ENCODE measurements around the gene ETV3L.

ETV3L gene

DNA sequence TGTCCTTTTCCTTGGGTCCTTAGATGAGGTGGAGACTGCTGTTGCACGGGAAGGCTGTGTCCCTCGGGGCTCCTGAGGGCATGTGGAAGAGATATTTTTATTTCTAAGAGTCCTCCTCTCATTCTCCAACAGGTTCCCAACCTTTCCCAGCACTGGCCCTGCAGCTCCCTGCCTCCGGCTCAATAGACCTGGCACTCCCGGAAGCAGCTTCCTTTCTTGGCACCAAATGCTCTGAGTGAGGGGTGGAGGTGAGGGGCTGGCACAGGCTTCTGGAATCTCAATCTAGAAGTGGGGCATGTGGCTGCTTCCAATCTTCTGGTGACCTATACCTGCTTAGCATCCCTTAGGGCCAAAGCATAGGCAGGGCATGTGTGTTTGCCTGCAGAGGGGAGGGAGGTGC, 4.5 kb downstream of the ETV3L start:
- Histone ChIP-seq H3K4me3 (IDR thresholded peaks at IDR 0.05; ENCODE audit: insufficient read depth, low read depth, low read length) (no peak overlapping the region), H4K20me1 (ENCODE audit: insufficient read depth) (no peaks in the 10 kb centered on the region), H3K9ac (no peak overlapping the region), H3K36me3 (ENCODE audit: insufficient read depth) (no peaks in the 10 kb centered on the region), H3K27me3 (ENCODE audit: insufficient read depth, low read depth) (no peaks in the 10 kb centered on the region), H3K4me2 (no peak overlapping the region), H3K79me2 (ENCODE audit: insufficient read depth, low read depth) (no peaks in the 10 kb centered on the region), H3K4me1 (ENCODE audit: low read depth, poor library complexity, severe bottlenecking) (peaks cover 5% of the 10 kb centered on the region), H3K27ac (no peak overlapping the region), H2AFZ (ENCODE audit: low read depth) (no peak overlapping the region)
- TF ChIP-seq, protein P1, sequence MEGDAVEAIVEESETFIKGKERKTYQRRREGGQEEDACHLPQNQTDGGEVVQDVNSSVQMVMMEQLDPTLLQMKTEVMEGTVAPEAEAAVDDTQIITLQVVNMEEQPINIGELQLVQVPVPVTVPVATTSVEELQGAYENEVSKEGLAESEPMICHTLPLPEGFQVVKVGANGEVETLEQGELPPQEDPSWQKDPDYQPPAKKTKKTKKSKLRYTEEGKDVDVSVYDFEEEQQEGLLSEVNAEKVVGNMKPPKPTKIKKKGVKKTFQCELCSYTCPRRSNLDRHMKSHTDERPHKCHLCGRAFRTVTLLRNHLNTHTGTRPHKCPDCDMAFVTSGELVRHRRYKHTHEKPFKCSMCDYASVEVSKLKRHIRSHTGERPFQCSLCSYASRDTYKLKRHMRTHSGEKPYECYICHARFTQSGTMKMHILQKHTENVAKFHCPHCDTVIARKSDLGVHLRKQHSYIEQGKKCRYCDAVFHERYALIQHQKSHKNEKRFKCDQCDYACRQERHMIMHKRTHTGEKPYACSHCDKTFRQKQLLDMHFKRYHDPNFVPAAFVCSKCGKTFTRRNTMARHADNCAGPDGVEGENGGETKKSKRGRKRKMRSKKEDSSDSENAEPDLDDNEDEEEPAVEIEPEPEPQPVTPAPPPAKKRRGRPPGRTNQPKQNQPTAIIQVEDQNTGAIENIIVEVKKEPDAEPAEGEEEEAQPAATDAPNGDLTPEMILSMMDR (conservative IDR thresholded peaks at IDR 0.05; ENCODE audit: low read depth, low read length), result no peak

DNA sequence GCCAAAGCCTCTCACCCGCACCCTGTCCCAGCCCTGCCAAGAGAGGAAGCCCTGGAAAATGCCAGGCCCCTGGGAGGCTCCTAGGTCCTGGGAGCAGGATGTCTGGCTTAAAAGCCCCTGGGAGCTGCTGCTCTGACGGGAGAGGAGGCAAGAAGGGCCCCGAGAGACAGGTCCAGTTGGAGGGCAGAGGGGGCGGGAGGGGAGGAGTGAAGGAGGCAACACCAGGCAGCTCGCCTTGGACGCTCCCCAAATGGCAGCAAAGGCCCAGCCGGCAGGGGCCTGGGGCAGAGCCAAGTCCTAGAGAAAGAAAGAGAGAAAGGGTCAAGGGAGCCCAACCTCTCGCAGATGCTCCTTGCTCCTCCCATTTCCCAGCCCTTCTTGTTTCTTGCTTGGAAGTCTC, 6.8 kb downstream of the ETV3L start:
- Histone ChIP-seq H3K27me3 (ENCODE audit: insufficient read depth, low read depth) (no peaks in the 10 kb centered on the region), H3K4me2 (no peak overlapping the region), H3K4me1 (ENCODE audit: low read depth, poor library complexity, severe bottlenecking) (peaks cover 5% of the 10 kb centered on the region), H3K9ac (no peak overlapping the region), H4K20me1 (ENCODE audit: insufficient read depth) (no peaks in the 10 kb centered on the region), H2AFZ (ENCODE audit: low read depth) (no peak overlapping the region), H3K79me2 (ENCODE audit: insufficient read depth, low read depth) (no peaks in the 10 kb centered on the region), H3K27ac (no peak overlapping the region), H3K36me3 (ENCODE audit: insufficient read depth) (no peaks in the 10 kb centered on the region), H3K4me3 (IDR thresholded peaks at IDR 0.05; ENCODE audit: insufficient read depth, low read depth, low read length) (no peak overlapping the region)
- TF ChIP-seq, protein P1 (conservative IDR thresholded peaks at IDR 0.05; ENCODE audit: low read depth, low read length), result no peak

DNA sequence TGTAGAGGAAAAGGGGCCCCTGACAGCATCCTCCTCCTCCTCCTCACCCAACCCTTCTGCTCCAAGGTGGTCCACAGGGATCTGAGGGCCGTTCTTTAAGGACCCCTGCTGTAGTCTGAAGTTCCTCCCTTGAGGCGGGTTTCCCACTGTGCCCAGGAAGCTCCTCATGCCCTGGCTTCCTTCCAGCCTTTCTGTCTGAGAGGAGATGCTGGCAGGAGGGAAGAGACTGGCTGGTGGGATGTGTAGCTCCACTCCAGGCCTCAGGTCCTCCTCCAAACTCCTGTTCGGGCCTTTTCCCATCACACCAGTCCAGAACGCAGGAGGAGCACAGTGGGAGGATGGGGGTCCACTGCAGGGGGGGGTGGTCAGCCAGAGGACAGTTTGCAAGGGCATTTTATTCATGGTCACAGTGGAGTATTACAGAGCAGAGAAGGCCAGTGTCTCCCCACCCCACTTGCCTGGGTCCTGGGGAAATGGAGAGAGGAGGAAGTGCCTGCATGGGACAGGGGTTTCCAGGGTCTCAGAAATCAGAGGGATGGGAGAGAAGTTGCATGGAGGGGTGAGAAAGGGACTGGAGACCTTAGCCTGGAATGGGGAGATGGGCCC, 7.8 kb downstream of the ETV3L start:
- no peak overlapping the region for H3K9ac ChIP-seq
- TF ChIP-seq, protein P1 (conservative IDR thresholded peaks at IDR 0.05; ENCODE audit: low read depth, low read length), result no peak
- H3K4me1 ChIP-seq (ENCODE audit: low read depth, poor library complexity, severe bottlenecking), result peaks cover 5% of the 10 kb centered on the region
- H2AFZ ChIP-seq (ENCODE audit: low read depth), result no peak overlapping the region
- no peak overlapping the region for H3K27ac ChIP-seq
- H3K79me2 ChIP-seq (ENCODE audit: insufficient read depth, low read depth), result no peaks in the 10 kb centered on the region
- no peak overlapping the region for H3K4me3 ChIP-seq (IDR thresholded peaks at IDR 0.05; ENCODE audit: insufficient read depth, low read depth, low read length)
- H3K36me3 ChIP-seq (ENCODE audit: insufficient read depth), result no peaks in the 10 kb centered on the region
- no peaks in the 10 kb centered on the region for H3K27me3 ChIP-seq (ENCODE audit: insufficient read depth, low read depth)
- no peak overlapping the region for H3K4me2 ChIP-seq
- H4K20me1 ChIP-seq (ENCODE audit: insufficient read depth), result no peaks in the 10 kb centered on the region

DNA sequence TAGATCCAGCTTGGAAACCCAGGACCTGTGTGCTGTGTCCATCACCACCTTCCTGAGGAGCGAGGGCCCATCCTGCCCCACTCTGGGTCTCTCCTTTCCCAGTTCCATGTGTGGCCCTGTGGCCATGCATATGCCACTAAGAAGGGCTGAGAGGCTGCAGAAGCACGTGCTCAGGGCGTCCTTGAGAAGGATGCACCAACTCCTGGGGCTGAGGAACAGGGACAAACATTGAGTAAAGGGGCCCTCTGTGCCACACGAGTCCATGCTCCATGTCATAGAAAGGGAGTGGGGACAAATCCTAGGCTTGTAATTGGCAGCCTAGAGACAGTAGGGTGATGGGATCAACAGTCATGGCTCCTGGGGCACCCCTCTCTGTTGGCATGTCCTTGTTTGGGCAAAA, 8.4 kb downstream of the ETV3L start:
- TF ChIP-seq, protein P1 (conservative IDR thresholded peaks at IDR 0.05; ENCODE audit: low read depth, low read length), result no peak
- no peak overlapping the region for H3K27ac ChIP-seq
- H3K79me2 ChIP-seq (ENCODE audit: insufficient read depth, low read depth), result no peaks in the 10 kb centered on the region

More for the DNA sequence above, 8.4 kb downstream of the ETV3L start:
- Histone ChIP-seq H2AFZ (ENCODE audit: low read depth) (no peak overlapping the region), H3K4me2 (no peak overlapping the region), H3K27me3 (ENCODE audit: insufficient read depth, low read depth) (no peaks in the 10 kb centered on the region), H4K20me1 (ENCODE audit: insufficient read depth) (no peaks in the 10 kb centered on the region), H3K4me3 (IDR thresholded peaks at IDR 0.05; ENCODE audit: insufficient read depth, low read depth, low read length) (no peak overlapping the region), H3K36me3 (ENCODE audit: insufficient read depth) (no peaks in the 10 kb centered on the region), H3K9ac (no peak overlapping the region), H3K4me1 (ENCODE audit: low read depth, poor library complexity, severe bottlenecking) (peaks cover 5% of the 10 kb centered on the region)

All from KMS-11 (cell line).